AG10803 (cell line): ENCODE measurements around the gene FGF3.
A peak's percentile ranks its signal among the peaks of the same experiment; 100 is the strongest.

Experiments
- DNase-seq: peaks from one replicate; pipeline ENCODE4 v3.0.0; 2010; ENCODE audit warnings: low read depth
- H3K4me3 ChIP-seq: 2 replicates; pipeline ENCODE4 v1.5.1; 2011; ENCODE audit warnings: mild to moderate bottlenecking, low read length, control low read depth
- TF ChIP-seq, protein P1 (sequence below): conservative IDR thresholded peaks from 2 replicates; pipeline ENCODE4 v1.5.1; 2011; ENCODE audit warnings: mild to moderate bottlenecking, low read length, control low read depth, inconsistent platforms

Gene FGF3

DNA sequence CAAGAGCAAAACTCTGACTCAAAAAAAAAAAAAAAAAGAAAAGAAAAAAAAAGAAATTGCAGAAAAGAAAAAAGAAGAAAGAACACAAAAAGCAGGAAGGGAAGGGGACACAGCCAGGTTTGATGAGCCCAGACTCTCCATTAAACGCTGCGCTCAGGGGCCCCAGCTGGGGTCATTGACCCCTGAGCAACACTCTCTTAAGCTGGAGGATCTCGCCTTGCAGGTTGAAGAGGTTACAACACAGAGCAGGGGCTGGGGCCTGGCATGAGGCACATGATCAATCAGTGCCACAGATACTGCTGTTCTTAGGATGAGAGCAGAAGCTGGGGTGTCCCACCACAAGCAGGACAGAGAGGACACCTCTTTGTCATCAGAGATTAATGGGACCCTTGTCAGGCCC is 7.8 kb downstream of the FGF3 start:
- DNase-seq = no peak
- TF ChIP-seq, protein P1, sequence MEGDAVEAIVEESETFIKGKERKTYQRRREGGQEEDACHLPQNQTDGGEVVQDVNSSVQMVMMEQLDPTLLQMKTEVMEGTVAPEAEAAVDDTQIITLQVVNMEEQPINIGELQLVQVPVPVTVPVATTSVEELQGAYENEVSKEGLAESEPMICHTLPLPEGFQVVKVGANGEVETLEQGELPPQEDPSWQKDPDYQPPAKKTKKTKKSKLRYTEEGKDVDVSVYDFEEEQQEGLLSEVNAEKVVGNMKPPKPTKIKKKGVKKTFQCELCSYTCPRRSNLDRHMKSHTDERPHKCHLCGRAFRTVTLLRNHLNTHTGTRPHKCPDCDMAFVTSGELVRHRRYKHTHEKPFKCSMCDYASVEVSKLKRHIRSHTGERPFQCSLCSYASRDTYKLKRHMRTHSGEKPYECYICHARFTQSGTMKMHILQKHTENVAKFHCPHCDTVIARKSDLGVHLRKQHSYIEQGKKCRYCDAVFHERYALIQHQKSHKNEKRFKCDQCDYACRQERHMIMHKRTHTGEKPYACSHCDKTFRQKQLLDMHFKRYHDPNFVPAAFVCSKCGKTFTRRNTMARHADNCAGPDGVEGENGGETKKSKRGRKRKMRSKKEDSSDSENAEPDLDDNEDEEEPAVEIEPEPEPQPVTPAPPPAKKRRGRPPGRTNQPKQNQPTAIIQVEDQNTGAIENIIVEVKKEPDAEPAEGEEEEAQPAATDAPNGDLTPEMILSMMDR = no peak
- H3K4me3 ChIP-seq = no peak overlapping the region

DNA sequence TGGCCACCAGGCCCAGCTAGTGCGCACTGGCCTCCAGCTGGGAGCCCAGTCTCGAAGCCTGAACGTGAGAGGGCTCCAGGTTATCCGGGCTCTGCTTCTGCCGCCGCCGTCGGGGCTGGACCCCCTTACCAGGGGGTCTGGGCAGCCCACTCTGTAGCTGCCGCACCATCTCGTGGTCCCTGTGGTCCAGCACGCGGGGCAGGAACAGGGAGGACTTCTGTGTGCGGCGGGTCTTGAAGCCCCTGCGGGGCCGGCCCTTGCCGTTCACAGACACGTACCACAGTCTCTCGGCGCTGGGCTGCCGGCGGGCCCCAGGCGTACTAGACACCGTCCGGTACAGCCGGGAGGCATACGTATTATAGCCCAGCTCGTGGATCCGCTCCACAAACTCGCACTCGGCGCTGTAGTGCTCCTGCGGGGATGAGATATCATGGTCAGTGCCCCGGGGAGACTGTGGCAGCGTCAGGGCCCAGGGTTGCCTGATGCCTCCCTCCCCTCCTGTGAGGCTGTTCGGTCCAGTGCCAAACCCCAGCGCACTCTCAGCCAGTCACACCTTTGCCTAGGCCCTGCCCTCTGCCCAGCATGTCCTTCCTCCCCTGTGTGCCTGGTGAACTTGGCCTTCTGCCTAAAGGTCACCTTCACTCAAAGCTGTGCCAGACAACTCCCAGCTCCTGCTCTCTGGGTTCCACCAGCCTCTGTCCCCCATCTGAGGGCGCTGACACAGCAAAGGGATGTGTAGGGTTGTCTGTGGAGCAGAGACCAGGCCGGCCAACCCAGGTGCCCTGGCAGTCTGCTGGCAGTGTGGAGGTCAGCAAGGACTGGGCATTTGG is 8.7 kb downstream of the FGF3 start:
- TF ChIP-seq, protein P1 = no peak
- H3K4me3 ChIP-seq = no peak overlapping the region
- DNase-seq = no peak

DNA sequence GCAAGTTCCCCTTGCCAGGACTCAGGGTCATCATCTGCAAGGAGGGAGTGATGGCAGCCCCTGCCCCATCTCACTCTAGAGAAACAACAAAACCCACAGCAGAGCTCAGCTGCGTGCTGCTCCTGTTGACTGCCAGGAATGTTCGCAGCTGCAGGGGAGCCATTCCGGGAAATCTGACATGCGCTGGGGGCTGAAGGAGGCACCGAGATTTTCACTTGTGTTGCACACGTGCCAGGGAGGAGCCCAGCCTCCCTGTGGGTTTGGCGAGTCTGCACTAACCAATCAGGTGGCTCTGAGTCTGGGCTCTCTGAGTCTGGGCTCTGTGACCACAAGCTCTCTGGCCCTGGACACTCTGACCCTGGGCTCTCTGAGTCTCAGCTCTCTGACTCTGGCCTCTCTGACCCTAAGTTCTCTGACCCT is 10.5 kb downstream of the FGF3 start:
- TF ChIP-seq, protein P1 = no peak
- no peak overlapping the region for H3K4me3 ChIP-seq
- peak; percentile 23 for DNase-seq

DNA sequence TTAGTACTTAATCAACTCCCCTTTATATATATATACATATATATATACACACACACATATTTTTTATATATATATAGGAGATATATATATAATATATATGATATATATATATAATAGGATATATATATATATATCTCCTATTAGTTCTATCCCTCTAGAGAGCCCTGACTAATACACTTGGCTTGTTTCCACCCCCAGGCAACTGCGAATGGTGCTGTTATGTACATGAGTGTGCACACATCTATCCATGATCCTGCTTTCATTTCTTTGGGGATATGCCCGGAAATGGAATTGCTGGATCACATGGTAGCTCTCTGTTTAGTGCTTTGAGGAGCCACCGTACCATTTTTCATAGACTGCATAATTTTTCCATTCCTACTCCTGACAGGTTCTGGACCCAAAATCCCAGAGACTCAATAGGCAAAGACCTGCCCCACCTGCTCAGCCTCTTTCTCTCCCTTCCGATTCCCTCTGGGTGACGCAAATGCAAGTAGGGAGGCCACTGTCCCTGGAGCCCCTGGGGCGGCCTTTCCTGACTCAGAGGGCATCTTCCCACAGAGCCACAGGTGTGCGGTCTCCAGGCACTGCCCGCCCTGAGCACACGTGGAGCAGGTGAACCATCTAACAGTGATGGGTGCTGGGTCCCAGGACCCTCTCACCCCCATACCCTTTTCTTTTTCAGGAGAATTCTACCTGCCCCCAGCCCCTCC is 12.0 kb downstream of the FGF3 start:
- H3K4me3 ChIP-seq = no peak overlapping the region
- no peak for DNase-seq
- TF ChIP-seq, protein P1 = no peak

DNA sequence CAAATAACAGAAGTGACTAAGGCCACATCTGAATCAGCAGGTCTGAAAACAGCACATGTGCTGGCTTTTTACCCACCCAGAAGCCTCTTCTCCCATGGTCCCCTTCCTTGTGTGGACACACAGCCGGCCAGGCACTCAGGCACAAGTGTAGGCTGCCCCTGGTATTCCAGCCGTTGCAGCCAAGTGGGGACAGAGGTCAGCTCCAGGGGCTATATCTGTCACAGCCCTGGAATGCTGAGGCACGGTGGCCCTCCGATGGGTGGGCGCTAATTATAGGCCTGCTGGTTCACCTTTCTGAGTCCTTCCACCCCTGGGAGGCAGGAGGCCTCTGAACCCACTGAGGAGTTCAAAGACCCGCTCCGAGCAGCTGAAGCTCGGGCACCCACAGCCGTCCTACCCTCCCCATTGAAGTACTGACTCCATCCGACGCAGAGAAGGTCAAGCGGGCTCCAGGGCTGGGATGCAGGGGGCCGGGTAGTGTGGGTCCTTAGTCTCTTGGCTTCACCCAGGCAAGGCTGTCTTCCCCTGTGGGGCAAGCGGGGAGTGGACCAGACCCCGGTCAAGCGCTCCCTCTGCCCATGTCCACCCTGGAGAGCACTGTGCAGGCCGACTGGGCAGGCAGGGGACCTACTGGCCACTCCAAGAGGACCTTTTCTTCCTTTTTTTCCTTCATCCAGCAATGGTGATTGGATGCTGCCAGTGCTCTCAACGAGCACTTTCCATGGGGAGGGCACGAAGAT is 14.3 kb downstream of the FGF3 start:
- no peak overlapping the region for H3K4me3 ChIP-seq
- DNase-seq = no peak
- TF ChIP-seq, protein P1 = no peak

DNA sequence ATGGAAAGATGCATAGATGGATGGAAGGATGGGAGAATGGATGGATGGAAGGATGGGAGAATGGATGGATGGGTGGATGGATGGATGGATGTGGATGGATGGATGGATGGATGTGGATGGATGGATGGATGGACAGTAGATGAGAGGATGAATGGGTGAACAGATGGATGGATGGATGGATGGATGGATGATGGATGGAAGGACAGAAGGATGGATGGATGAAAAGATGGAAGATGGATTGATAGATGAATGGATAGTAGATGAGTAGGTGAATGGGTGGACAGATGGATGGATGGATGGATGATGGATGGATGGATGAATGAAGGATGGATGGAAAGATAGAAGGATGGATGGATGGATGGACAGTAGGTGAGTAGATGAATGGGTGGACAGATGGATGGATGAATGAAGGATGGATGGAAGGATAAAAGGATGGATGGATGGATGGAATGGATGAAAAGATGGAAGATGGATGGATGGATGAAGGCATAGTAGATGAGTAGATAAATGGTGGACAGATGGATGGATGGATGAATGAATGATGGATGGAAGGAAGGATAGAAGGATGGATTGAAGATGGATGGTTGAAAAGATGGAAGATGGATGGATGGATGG is 15.5 kb downstream of the FGF3 start:
- no peak overlapping the region for H3K4me3 ChIP-seq
- DNase-seq = no peak
- TF ChIP-seq, protein P1 = no peak
